Mesodermal cell (in vitro differentiated cells): Measurements from ENCODE around the gene PSD2.

Experiments used
- H3K27ac ChIP-seq: 2 replicates; pipeline ENCODE4 v1.7.0; 2013; ENCODE audit warnings: mild to moderate bottlenecking, low read depth, low read length, moderate library complexity; ENCODE audit not compliant: severe bottlenecking
- H3K36me3 ChIP-seq: 2 replicates; pipeline ENCODE4 v1.7.1; 2013; ENCODE audit warnings: mild to moderate bottlenecking, low read length, moderate library complexity; ENCODE audit not compliant: control insufficient read depth, insufficient read depth
- H3K4me1 ChIP-seq: one replicate; pipeline ENCODE4 v1.7.1; 2013; ENCODE audit warnings: mild to moderate bottlenecking, low read length; ENCODE audit not compliant: insufficient read depth, control insufficient read depth, poor library complexity, severe bottlenecking
- H3K4me3 ChIP-seq: 2 replicates; pipeline ENCODE4 v1.7.0; 2013; ENCODE audit warnings: low read length, control low read depth, mild to moderate bottlenecking; ENCODE audit not compliant: insufficient read depth, poor library complexity, severe bottlenecking; ENCODE audit errors: extremely low read depth
- H3K9me3 ChIP-seq: 2 replicates; pipeline ENCODE4 v1.7.1; 2013; ENCODE audit warnings: mild to moderate bottlenecking, low read length, moderate library complexity; ENCODE audit not compliant: control insufficient read depth
- WGBS, 2 experiments: methylation state at CpG; one replicate each; pipeline ENCODE4 v1.1.5; 2013; ENCODE audit warnings: missing lambda C conversion rate in 2 of 2; ENCODE audit not compliant: insufficient coverage in 2 of 2; 5-methylcytosine and 5-hydroxymethylcytosine counted together

Gene PSD2

GRCh38 chr5:139764886-139765408 lies 30.7 kb upstream of the PSD2 start:
- Histone ChIP-seq H3K36me3 (no peaks in the 10 kb centered on the region), H3K27ac (no peak overlapping the region), H3K4me3 (no peak overlapping the region), H3K4me1 (peaks cover 16% of the 10 kb centered on the region), H3K9me3 (no peaks in the 10 kb centered on the region)
- 62% methylated on average over 11 of the region's 11 CpGs for WGBS, 2 experiments

- Histone ChIP-seq H3K27ac (no peak overlapping the region), H3K4me1 (peaks cover 16% of the 10 kb centered on the region), H3K9me3 (no peaks in the 10 kb centered on the region), H3K36me3 (no peaks in the 10 kb centered on the region), H3K4me3 (peak overlapping the region; percentile 47)
- 4 to 14% methylated on average over 26 to 28 of the region's 46 CpGs for WGBS, 2 experiments
Measured at GRCh38 chr5:139765409-139766217, 30.0 kb upstream of the PSD2 start.

GRCh38 chr5:139767960-139768359 lies 27.6 kb upstream of the PSD2 start:
- H3K9me3 ChIP-seq: no peaks in the 10 kb centered on the region
- peaks cover 16% of the 10 kb centered on the region for H3K4me1 ChIP-seq
- 81 to 93% methylated on average over 2 to 3 of the region's 4 CpGs for WGBS, 2 experiments
- no peak overlapping the region for H3K27ac ChIP-seq
- no peak overlapping the region for H3K4me3 ChIP-seq
- H3K36me3 ChIP-seq: no peaks in the 10 kb centered on the region

- H3K27ac ChIP-seq: no peak overlapping the region
- WGBS, 2 experiments: 93 to 97% methylated on average over 6 to 7 of the region's 7 CpGs
- no peaks in the 10 kb centered on the region for H3K36me3 ChIP-seq
- H3K9me3 ChIP-seq: no peaks in the 10 kb centered on the region
- H3K4me3 ChIP-seq: no peak overlapping the region
- H3K4me1 ChIP-seq: peaks cover 14% of the 10 kb centered on the region
Measured at GRCh38 chr5:139768807-139769465, 26.7 kb upstream of the PSD2 start.

- Histone ChIP-seq H3K4me3 (no peak overlapping the region), H3K27ac (no peak overlapping the region), H3K4me1 (peaks cover 14% of the 10 kb centered on the region), H3K9me3 (no peaks in the 10 kb centered on the region), H3K36me3 (no peaks in the 10 kb centered on the region)
- WGBS, 2 experiments: 83 to 96% methylated on average over 1 to 3 of the region's 3 CpGs
Measured at GRCh38 chr5:139769477-139769876, 26.1 kb upstream of the PSD2 start.

GRCh38 chr5:139770722-139771121 lies 24.9 kb upstream of the PSD2 start:
- H3K4me1 ChIP-seq: peaks cover 11% of the 10 kb centered on the region
- no CpG with 5 or more reads among the region's 2 CpGs for WGBS, 2 experiments
- H3K4me3 ChIP-seq: no peak overlapping the region
- H3K27ac ChIP-seq: no peak overlapping the region
- H3K36me3 ChIP-seq: no peaks in the 10 kb centered on the region
- no peaks in the 10 kb centered on the region for H3K9me3 ChIP-seq

GRCh38 chr5:139772089-139772791 lies 23.4 kb upstream of the PSD2 start:
- no peak overlapping the region for H3K27ac ChIP-seq
- no peak overlapping the region for H3K4me3 ChIP-seq
- H3K9me3 ChIP-seq: no peaks in the 10 kb centered on the region
- no peaks in the 10 kb centered on the region for H3K36me3 ChIP-seq
- 94 to 96% methylated on average over 4 to 6 of the region's 8 CpGs for WGBS, 2 experiments
- peaks cover 11% of the 10 kb centered on the region for H3K4me1 ChIP-seq

GRCh38 chr5:139772927-139773690 lies 22.5 kb upstream of the PSD2 start:
- Histone ChIP-seq H3K4me1 (peaks cover 8% of the 10 kb centered on the region), H3K9me3 (no peaks in the 10 kb centered on the region), H3K4me3 (no peak overlapping the region), H3K27ac (no peak overlapping the region), H3K36me3 (no peaks in the 10 kb centered on the region)
- WGBS, 2 experiments: 94 to 96% methylated on average over 4 of the region's 5 CpGs

- H3K4me3 ChIP-seq: no peak overlapping the region
- no peaks in the 10 kb centered on the region for H3K36me3 ChIP-seq
- no peak overlapping the region for H3K27ac ChIP-seq
- H3K9me3 ChIP-seq: no peaks in the 10 kb centered on the region
- no peaks in the 10 kb centered on the region for H3K4me1 ChIP-seq
- 34 to 40% methylated on average over 22 to 26 of the region's 32 CpGs for WGBS, 2 experiments
Measured at GRCh38 chr5:139774980-139775661, 20.5 kb upstream of the PSD2 start.

GRCh38 chr5:139775872-139776271 lies 19.7 kb upstream of the PSD2 start:
- H3K4me1 ChIP-seq: no peaks in the 10 kb centered on the region
- no peak overlapping the region for H3K4me3 ChIP-seq
- no peaks in the 10 kb centered on the region for H3K9me3 ChIP-seq
- no peaks in the 10 kb centered on the region for H3K36me3 ChIP-seq
- WGBS, 2 experiments: 85 to 89% methylated on average over 4 of the region's 7 CpGs
- H3K27ac ChIP-seq: no peak overlapping the region
